ENCODE measurements around the gene KCNK3. TPM values are rescaled to one million over a fixed set of nuclear protein-coding genes. Genes with fewer than 3 reads are reported as not detected.

The KCNK3 gene
- total and polyA plus RNA-seq, 10 of the 15 experiments (the other 5 are each of a cell fraction or from before 2014, with no cell fraction given), result 0.13 TPM; not detected in 9

- TF ChIP-seq CEBPB (IDR thresholded peaks at IDR 0.05; ENCODE audit: borderline replicate concordance in 1 of 2, low read depth in 2 of 2, low read length in 2 of 2) (no peak), HDAC6 (IDR thresholded peaks at IDR 0.05; ENCODE audit: unreplicated experiment) (no peak), ASH2L (IDR thresholded peaks at IDR 0.05; ENCODE audit: borderline replicate concordance, low read depth) (no peak), ZNF207 (IDR thresholded peaks at IDR 0.05; ENCODE audit: borderline replicate concordance) (no peak), IRF4 (IDR thresholded peaks at IDR 0.05; ENCODE audit: low read depth, low read length) (no peak)
Observed at GRCh38 chr2:26697425-26697824, 4.9 kb downstream of the KCNK3 start (continued).

DNA sequence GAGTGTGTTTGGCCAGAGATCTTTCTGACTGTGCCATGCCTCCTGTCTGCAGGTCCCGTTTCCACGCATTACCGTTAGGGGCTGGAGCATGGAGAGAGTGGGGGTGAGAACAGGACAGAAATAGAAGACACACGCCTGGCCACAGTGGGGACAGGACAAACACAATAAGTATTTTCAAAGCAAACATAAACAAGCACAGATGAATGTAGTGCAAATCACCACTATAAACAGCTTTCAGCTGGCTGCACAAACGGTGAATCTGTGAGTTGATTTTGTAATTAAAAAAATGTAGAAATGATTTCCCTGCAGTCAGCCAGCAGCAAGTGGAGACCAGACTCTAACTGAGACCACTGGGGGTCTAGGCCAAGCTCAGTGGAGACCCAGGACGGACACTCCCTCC, 6.8 kb downstream of the KCNK3 start:
- Histone ChIP-seq H3K9ac (ENCODE audit: control insufficient read depth, insufficient read depth, low read length) (no peak overlapping the region), H3K79me2 (ENCODE audit: control insufficient read depth, insufficient read depth, low read length) (no peaks in the 10 kb centered on the region), H3K4me3 (no peak overlapping the region), H3K9me3 (replicated peaks; ENCODE audit: control insufficient read depth, insufficient read depth, low read length) (no peaks in the 10 kb centered on the region), H3K4me1 (ENCODE audit: control insufficient read depth, insufficient read depth, low read length) (no peaks in the 10 kb centered on the region), H3K27me3 (replicated peaks in 1 of 2; ENCODE audit: control insufficient read depth in 2 of 2, insufficient read depth in 2 of 2, low read length in 1 of 2) (peaks cover 5 to 8% of the 10 kb centered on the region in 2 experiments; a peak in 3 of 4 replicates), H3K36me3 (ENCODE audit: control insufficient read depth in 2 of 2, insufficient read depth in 2 of 2, low read length in 1 of 2) (no peaks in the 10 kb centered on the region), H3K4me2 (ENCODE audit: control insufficient read depth, insufficient read depth) (no peak overlapping the region), H3K27ac (ENCODE audit: control insufficient read depth, insufficient read depth) (no peak overlapping the region), H4K20me1 (ENCODE audit: control insufficient read depth, insufficient read depth) (no peaks in the 10 kb centered on the region), H2AFZ (ENCODE audit: control insufficient read depth, low read depth, low read length) (no peak overlapping the region)
- 31% methylated on average over 6 of the region's 6 CpGs for WGBS (ENCODE audit: insufficient coverage, insufficient replicate concordance, low lambda C conversion rate, missing lambda C conversion rate)
- RAD21 ChIA-PET (ENCODE audit: unreplicated experiment), result no interaction called here
- POLR2A ChIA-PET, result no interaction called here
- no TSS peak for BruUV-seq (replicated peaks)
- CTCF ChIA-PET, result interaction anchor here (0.5 kb wide), 1 partner anchor 976 kb away, joined by 4 read pairs; no protein-coding TSS in a partner anchor
- DNase-seq (ENCODE audit: low read depth, low spot score) (no peak), FAIRE-seq (no peak), ATAC-seq (no peak)
- intact Hi-C loops (cut with micrococcal nuclease; ENCODE audit: unreplicated experiment) (no loop called here), in situ Hi-C loops (cut with MboI) (no loop called here)
- SMC1A ChIA-PET (ENCODE audit: uncharacterized antibody, unreplicated experiment), result no interaction called here
- TF ChIP-seq ATF7 (IDR thresholded peaks at IDR 0.05; ENCODE audit: low read depth) (no peak), TCF12 (IDR thresholded peaks at IDR 0.05; ENCODE audit: low read depth, low read length) (no peak), CBX5 (IDR thresholded peaks at IDR 0.05; ENCODE audit: low read depth) (no peak), IRF3 (IDR thresholded peaks at IDR 0.05) (no peak), POLR2A (IDR thresholded peaks at IDR 0.05; ENCODE audit: low read depth, low read length) (no peak), SUZ12 (IDR thresholded peaks at IDR 0.05; ENCODE audit: unreplicated experiment) (no peak), EP300 (IDR thresholded peaks at IDR 0.05; ENCODE audit: borderline replicate concordance in 1 of 2, control insufficient read depth in 1 of 2, low read depth in 2 of 2, low read length in 2 of 2) (no peak), IKZF2 (IDR thresholded peaks at IDR 0.05) (no peak), HSF1 (IDR thresholded peaks at IDR 0.05; ENCODE audit: low read depth, low read length) (no peak), RB1 (IDR thresholded peaks at IDR 0.05; ENCODE audit: borderline replicate concordance) (no peak)
- TF ChIP-seq, protein P1, sequence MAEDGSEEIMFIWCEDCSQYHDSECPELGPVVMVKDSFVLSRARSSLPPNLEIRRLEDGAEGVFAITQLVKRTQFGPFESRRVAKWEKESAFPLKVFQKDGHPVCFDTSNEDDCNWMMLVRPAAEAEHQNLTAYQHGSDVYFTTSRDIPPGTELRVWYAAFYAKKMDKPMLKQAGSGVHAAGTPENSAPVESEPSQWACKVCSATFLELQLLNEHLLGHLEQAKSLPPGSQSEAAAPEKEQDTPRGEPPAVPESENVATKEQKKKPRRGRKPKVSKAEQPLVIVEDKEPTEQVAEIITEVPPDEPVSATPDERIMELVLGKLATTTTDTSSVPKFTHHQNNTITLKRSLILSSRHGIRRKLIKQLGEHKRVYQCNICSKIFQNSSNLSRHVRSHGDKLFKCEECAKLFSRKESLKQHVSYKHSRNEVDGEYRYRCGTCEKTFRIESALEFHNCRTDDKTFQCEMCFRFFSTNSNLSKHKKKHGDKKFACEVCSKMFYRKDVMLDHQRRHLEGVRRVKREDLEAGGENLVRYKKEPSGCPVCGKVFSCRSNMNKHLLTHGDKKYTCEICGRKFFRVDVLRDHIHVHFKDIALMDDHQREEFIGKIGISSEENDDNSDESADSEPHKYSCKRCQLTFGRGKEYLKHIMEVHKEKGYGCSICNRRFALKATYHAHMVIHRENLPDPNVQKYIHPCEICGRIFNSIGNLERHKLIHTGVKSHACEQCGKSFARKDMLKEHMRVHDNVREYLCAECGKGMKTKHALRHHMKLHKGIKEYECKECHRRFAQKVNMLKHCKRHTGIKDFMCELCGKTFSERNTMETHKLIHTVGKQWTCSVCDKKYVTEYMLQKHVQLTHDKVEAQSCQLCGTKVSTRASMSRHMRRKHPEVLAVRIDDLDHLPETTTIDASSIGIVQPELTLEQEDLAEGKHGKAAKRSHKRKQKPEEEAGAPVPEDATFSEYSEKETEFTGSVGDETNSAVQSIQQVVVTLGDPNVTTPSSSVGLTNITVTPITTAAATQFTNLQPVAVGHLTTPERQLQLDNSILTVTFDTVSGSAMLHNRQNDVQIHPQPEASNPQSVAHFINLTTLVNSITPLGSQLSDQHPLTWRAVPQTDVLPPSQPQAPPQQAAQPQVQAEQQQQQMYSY (CRISPR knock-in tag; IDR thresholded peaks at IDR 0.05), result no peak
- TF ChIP-seq, protein P2, sequence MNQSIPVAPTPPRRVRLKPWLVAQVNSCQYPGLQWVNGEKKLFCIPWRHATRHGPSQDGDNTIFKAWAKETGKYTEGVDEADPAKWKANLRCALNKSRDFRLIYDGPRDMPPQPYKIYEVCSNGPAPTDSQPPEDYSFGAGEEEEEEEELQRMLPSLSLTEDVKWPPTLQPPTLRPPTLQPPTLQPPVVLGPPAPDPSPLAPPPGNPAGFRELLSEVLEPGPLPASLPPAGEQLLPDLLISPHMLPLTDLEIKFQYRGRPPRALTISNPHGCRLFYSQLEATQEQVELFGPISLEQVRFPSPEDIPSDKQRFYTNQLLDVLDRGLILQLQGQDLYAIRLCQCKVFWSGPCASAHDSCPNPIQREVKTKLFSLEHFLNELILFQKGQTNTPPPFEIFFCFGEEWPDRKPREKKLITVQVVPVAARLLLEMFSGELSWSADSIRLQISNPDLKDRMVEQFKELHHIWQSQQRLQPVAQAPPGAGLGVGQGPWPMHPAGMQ (IDR thresholded peaks at IDR 0.05; ENCODE audit: borderline replicate concordance), result no peak
